Measurements from ENCODE around the gene EFNB1. TPM values are rescaled to one million over a fixed set of nuclear protein-coding genes. Genes with fewer than 3 reads are reported as not detected.

The EFNB1 gene
- total RNA-seq, 1 donor from 2014 or later, result 17.2 TPM

- TF ChIP-seq CTCF (IDR thresholded peaks at IDR 0.05), result no peak
- DNase-seq (ENCODE audit: extremely low spot score, unreplicated experiment), result no peak
- no peaks in the 10 kb centered on the region for H3K27me3 Mint-ChIP-seq (ENCODE audit: unreplicated experiment)
- no peaks in the 10 kb centered on the region for H3K9me3 Mint-ChIP-seq (ENCODE audit: unreplicated experiment)
- no peak overlapping the region for H3K4me3 Mint-ChIP-seq (ENCODE audit: unreplicated experiment)
- H3K36me3 Mint-ChIP-seq (ENCODE audit: unreplicated experiment), result peaks cover 4% of the 10 kb centered on the region
- H3K4me1 Mint-ChIP-seq (ENCODE audit: unreplicated experiment), result peaks cover 19% of the 10 kb centered on the region
- H3K27ac Mint-ChIP-seq (ENCODE audit: unreplicated experiment), result no peak overlapping the region
Measured at GRCh38 chrX:68844581-68844980, 15.8 kb downstream of the EFNB1 start.

DNA sequence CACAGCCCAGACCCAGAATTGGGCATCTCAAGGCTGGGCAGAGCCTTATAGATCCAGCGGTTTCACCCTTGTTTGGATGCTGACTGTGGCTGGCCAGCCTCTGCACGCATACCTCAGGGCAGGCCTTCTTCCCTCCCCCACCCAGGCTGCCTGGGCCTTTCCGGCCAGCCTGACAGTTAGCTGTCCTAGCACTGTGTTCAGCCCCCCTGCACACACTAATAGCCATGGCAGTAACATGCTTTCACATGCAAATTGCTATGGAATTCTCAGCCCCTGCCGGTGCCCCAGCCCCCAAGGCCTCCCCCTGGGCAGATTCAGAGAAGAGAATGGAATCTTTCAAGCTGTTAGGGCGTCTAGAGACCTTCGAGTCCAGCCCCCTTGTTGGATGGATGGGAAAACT is 17.7 kb downstream of the EFNB1 start:
- DNase-seq (ENCODE audit: extremely low spot score, unreplicated experiment), result no peak
- no peak overlapping the region for H3K27ac Mint-ChIP-seq (ENCODE audit: unreplicated experiment)
- H3K4me1 Mint-ChIP-seq (ENCODE audit: unreplicated experiment), result peaks cover 19% of the 10 kb centered on the region
- TF ChIP-seq CTCF (IDR thresholded peaks at IDR 0.05), result no peak
- no peaks in the 10 kb centered on the region for H3K36me3 Mint-ChIP-seq (ENCODE audit: unreplicated experiment)
- H3K4me3 Mint-ChIP-seq (ENCODE audit: unreplicated experiment), result no peak overlapping the region
- H3K27me3 Mint-ChIP-seq (ENCODE audit: unreplicated experiment), result no peaks in the 10 kb centered on the region
- no peaks in the 10 kb centered on the region for H3K9me3 Mint-ChIP-seq (ENCODE audit: unreplicated experiment)

DNA sequence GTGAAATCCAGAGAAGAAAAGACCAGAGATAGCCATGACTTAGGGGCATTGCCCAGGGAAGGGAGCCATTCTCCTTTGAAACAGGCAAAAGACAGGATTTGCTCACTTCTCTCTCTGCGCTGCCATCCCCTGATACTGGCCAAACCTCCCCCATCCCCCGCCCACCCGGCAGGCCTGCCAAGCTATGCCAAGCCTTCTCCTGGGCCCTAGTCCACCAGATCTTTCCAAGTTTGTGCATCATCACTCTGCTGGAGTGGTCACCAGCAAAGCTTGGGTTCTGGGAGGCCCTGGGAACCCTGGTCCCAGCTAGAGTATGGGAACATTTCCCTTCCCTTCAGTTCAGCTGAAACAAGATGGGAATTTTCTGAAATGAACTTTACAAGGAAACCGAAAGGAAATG is 18.4 kb downstream of the EFNB1 start:
- TF ChIP-seq CTCF (IDR thresholded peaks at IDR 0.05), result no peak
- H3K4me3 Mint-ChIP-seq (ENCODE audit: unreplicated experiment), result no peak overlapping the region
- no peak overlapping the region for H3K27ac Mint-ChIP-seq (ENCODE audit: unreplicated experiment)
- no peaks in the 10 kb centered on the region for H3K9me3 Mint-ChIP-seq (ENCODE audit: unreplicated experiment)
- H3K4me1 Mint-ChIP-seq (ENCODE audit: unreplicated experiment), result peaks cover 17% of the 10 kb centered on the region
- no peaks in the 10 kb centered on the region for H3K27me3 Mint-ChIP-seq (ENCODE audit: unreplicated experiment)
- H3K36me3 Mint-ChIP-seq (ENCODE audit: unreplicated experiment), result no peaks in the 10 kb centered on the region
- no peak for DNase-seq (ENCODE audit: extremely low spot score, unreplicated experiment)

DNA sequence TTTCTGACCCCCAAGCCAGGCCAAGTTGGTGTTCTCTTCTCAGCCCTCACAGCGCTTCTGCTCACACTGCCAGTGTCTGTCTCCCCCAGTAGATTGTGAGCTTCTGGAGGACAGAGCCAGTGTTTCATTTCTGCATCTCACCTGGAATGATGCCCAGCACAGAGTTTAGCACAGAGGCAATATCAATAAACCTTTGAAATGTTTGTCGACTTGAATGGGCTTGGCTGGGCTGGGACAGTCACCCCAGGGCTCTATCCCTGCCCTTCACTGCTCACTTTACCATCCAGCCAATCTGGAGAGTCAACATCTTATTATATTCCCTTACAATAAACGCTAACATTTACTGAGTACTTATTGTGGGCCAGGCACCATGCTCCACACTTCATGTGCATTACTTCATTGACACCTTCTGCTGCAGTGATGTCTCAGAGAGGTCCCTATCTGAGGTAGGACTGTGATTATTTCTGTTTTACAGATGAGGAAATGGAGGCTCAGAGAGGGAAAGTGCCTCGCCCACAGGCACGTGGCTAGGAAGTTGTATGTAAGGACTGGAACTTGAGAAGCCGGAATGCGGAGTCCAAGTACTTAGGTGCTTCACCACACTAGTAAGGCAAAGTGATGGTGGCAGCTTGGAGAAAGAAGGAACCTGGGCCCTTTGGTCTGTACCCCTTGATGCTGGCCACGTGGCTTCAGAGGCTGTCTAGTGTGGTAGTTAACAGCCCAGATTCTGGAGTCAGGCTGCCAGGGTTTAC is 19.5 kb downstream of the EFNB1 start:
- no peak overlapping the region for H3K27ac Mint-ChIP-seq (ENCODE audit: unreplicated experiment)
- no peak for TF ChIP-seq CTCF (IDR thresholded peaks at IDR 0.05)
- H3K4me1 Mint-ChIP-seq (ENCODE audit: unreplicated experiment), result peaks cover 6% of the 10 kb centered on the region
- no peaks in the 10 kb centered on the region for H3K36me3 Mint-ChIP-seq (ENCODE audit: unreplicated experiment)
- H3K27me3 Mint-ChIP-seq (ENCODE audit: unreplicated experiment), result no peaks in the 10 kb centered on the region
- no peak overlapping the region for H3K4me3 Mint-ChIP-seq (ENCODE audit: unreplicated experiment)
- H3K9me3 Mint-ChIP-seq (ENCODE audit: unreplicated experiment), result no peaks in the 10 kb centered on the region
- DNase-seq (ENCODE audit: extremely low spot score, unreplicated experiment), result no peak

- Mint-ChIP-seq H3K9me3 (ENCODE audit: unreplicated experiment) (no peaks in the 10 kb centered on the region), H3K36me3 (ENCODE audit: unreplicated experiment) (no peaks in the 10 kb centered on the region), H3K27me3 (ENCODE audit: unreplicated experiment) (no peaks in the 10 kb centered on the region), H3K27ac (ENCODE audit: unreplicated experiment) (no peak overlapping the region), H3K4me1 (ENCODE audit: unreplicated experiment) (peaks cover 6% of the 10 kb centered on the region), H3K4me3 (ENCODE audit: unreplicated experiment) (no peak overlapping the region)
- DNase-seq (ENCODE audit: extremely low spot score, unreplicated experiment), result no peak
- no peak for TF ChIP-seq CTCF (IDR thresholded peaks at IDR 0.05)
Measured at GRCh38 chrX:68851082-68851481, 22.3 kb downstream of the EFNB1 start.

Data from osteocyte (in vitro differentiated cells).